Endothelial cell of umbilical vein (primary cell): ENCODE data around the gene PXMP2. TPM values are rescaled to one million over a fixed set of nuclear protein-coding genes. Genes with fewer than 3 reads are reported as not detected.

Source experiments
- BruUV-seq: library from RNA; stranded (reverse); fragments of 400-500 nt; replicated peaks from 2 replicates; lab custom pipeline; 2021; lab: Mats Ljungman, UMichigan
- CTCF ChIA-PET: fragments of 300-600, 350-600 bp; sonication (Branson Sonifier 250); formaldehyde crosslinking; loops from one replicate; lab custom pipeline; 2021; ENCODE audit warnings: antibody characterized with exemption, inconsistent platforms; lab: Charles Lee
- POLR2A ChIA-PET: fragments of 300-600, 350-600 bp; sonication (Branson Sonifier 250); formaldehyde crosslinking; loops from one replicate; lab custom pipeline; 2021; ENCODE audit warnings: antibody characterized with exemption, inconsistent platforms; lab: Charles Lee
- DNase-seq: peaks from one replicate; pipeline ENCODE4 v3.0.0-alpha.2; 2011; ENCODE audit warnings: low read depth, low spot score
- FAIRE-seq: peaks from 2 replicates; lab custom pipeline; 2011; peaks lifted over from hg19 to GRCh38; lab: Jason Lieb, UNC
- H2AFZ ChIP-seq: 2 replicates; pipeline ENCODE4 v1.6.0; 2012; ENCODE audit warnings: low read depth, low read length, control low read depth, inconsistent platforms
- H3K27ac ChIP-seq: 2 replicates; pipeline ENCODE4 v1.5.1; 2011; ENCODE audit warnings: low read depth, mild to moderate bottlenecking, control low read depth, low read length, moderate library complexity; ENCODE audit not compliant: insufficient read depth
- H3K27me3 ChIP-seq, 2 experiments: 2 replicates each; pipeline versions ENCODE4 v1.6.0 to v1.6.1; 2011; ENCODE audit warnings: low read length in 2 of 2, mixed read lengths in 1 of 2; ENCODE audit not compliant: control insufficient read depth in 2 of 2, insufficient read depth in 2 of 2
- H3K36me3 ChIP-seq, 2 experiments: 2 replicates in 1 of 2; 3 replicates in 1 of 2; pipeline ENCODE4 v1.5.1; 2011; ENCODE audit warnings: low read length in 2 of 2, mild to moderate bottlenecking in 1 of 2, moderate library complexity in 1 of 2; ENCODE audit not compliant: control insufficient read depth in 2 of 2, insufficient read depth in 2 of 2; ENCODE audit errors: extremely low read depth in 1 of 2
- H3K4me1 ChIP-seq: 3 replicates; pipeline ENCODE4 v1.5.1; 2011; ENCODE audit warnings: mild to moderate bottlenecking, low read length; ENCODE audit not compliant: control insufficient read depth, insufficient read depth; ENCODE audit errors: extremely low read depth
- H3K4me2 ChIP-seq: 2 replicates; pipeline ENCODE4 v1.6.1; 2011; ENCODE audit warnings: low read length, control low read depth, mixed read lengths; ENCODE audit not compliant: insufficient read depth
- H3K4me3 ChIP-seq, 3 experiments: fragments of 200-600 bp in 1 of 3; sonication (generic), shearing (Covaris generic) in 1 of 3; replicated peaks in 1 of 3; 2 replicates each; pipeline ENCODE4 v1.5.1; 2011 to 2016; ENCODE audit warnings: control low read depth in 3 of 3, low read length in 3 of 3, mild to moderate bottlenecking in 2 of 3, inconsistent platforms in 1 of 3, low read depth in 1 of 3, moderate library complexity in 1 of 3; ENCODE audit not compliant: insufficient read depth in 1 of 3
- H3K79me2 ChIP-seq: 2 replicates; pipeline ENCODE4 v1.6.0; 2012; ENCODE audit warnings: low read length, inconsistent platforms; ENCODE audit not compliant: control insufficient read depth, insufficient read depth
- H3K9ac ChIP-seq: replicated peaks from 2 replicates; pipeline ENCODE3; 2011; ENCODE audit warnings: low read length, control low read depth; ENCODE audit not compliant: insufficient read depth; ENCODE audit errors: extremely low read depth
- H3K9me1 ChIP-seq: replicated peaks from 3 replicates; pipeline ENCODE4 v1.6.0; 2011; ENCODE audit warnings: mild to moderate bottlenecking, low read length; ENCODE audit not compliant: control insufficient read depth, insufficient read depth; ENCODE audit errors: extremely low read depth
- H3K9me3 ChIP-seq: replicated peaks from 2 replicates; pipeline ENCODE4 v1.5.1; 2012; ENCODE audit warnings: low read length, inconsistent platforms; ENCODE audit not compliant: control insufficient read depth, insufficient read depth
- H4K20me1 ChIP-seq: replicated peaks from 2 replicates; pipeline ENCODE3; 2011; ENCODE audit warnings: mild to moderate bottlenecking, low read length; ENCODE audit not compliant: control insufficient read depth, insufficient read depth; ENCODE audit errors: extremely low read depth
- EZH2 ChIP-seq: IDR thresholded peaks from 2 replicates; pipeline ENCODE4 v1.6.1; 2012; ENCODE audit warnings: borderline replicate concordance, low read depth, mild to moderate bottlenecking, moderate library complexity, low read length, inconsistent platforms; ENCODE audit not compliant: severe bottlenecking
- FOS ChIP-seq: IDR thresholded peaks from 2 replicates; pipeline ENCODE4 v1.6.1; 2011; ENCODE audit warnings: mild to moderate bottlenecking, low read length, moderate library complexity, borderline replicate concordance; ENCODE audit not compliant: insufficient read depth
- GATA2 ChIP-seq: IDR thresholded peaks from 2 replicates; pipeline ENCODE4 v1.7.0; 2011; ENCODE audit warnings: low read depth, mild to moderate bottlenecking, moderate library complexity, mixed read lengths, low read length; ENCODE audit not compliant: insufficient read length, insufficient read depth
- JUN ChIP-seq: IDR thresholded peaks from 2 replicates; pipeline ENCODE4 v1.6.1; 2011; ENCODE audit warnings: borderline replicate concordance, low read depth; ENCODE audit not compliant: insufficient read length, insufficient read depth
- MAX ChIP-seq: IDR thresholded peaks from 2 replicates; pipeline ENCODE4 v1.6.1; 2011; ENCODE audit not compliant: insufficient read depth, insufficient read length
- MYC ChIP-seq: IDR thresholded peaks from one replicate; pipeline ENCODE4 v1.6.1; 2011; ENCODE audit warnings: mild to moderate bottlenecking, low read depth, low read length
- POLR2A ChIP-seq: IDR thresholded peaks from 2 replicates; pipeline ENCODE4 v1.6.1; 2012; ENCODE audit warnings: low read depth, mild to moderate bottlenecking, control low read depth, low read length
- POLR2AphosphoS5 ChIP-seq: IDR thresholded peaks from 2 replicates; pipeline ENCODE4 v1.6.1; 2012; ENCODE audit warnings: low read depth, mild to moderate bottlenecking, control low read depth, low read length, moderate library complexity; ENCODE audit not compliant: insufficient read depth
- dilution Hi-C: fragments of 300-500 bp; cut with MboI; formaldehyde crosslinking; loops from one replicate; pipeline ENCODE4 v1.15.0; 2019; ENCODE audit warnings: low sequenced_read_pairs; ENCODE audit not compliant: extremely low pct_ligation_motif_present
- intact Hi-C: fragments of 100-400 bp; cut with micrococcal nuclease; formaldehyde crosslinking; loops from one replicate; pipeline ENCODE4 v1.10.0; 2022
- polyA plus RNA-seq, 4 experiments: library from polyadenylated mRNA; depleted of rRNA in 3 of 4; stranded (reverse) in 3 of 4; unstranded in 1 of 4; fragments of >200 nt; gene quantifications; 2 replicates each; pipeline versions ENCODE4 v1.2.1 to v1.2.3, GENCODE V29; 2011 to 2012; ENCODE audit warnings: missing spikeins in 1 of 4
- total RNA-seq: library from RNA; stranded (reverse); gene quantifications from 2 replicates; pipeline ENCODE4 v1.2.3, GENCODE V29; 2021
- TF ChIP-seq, protein P1 (sequence below), 2 donors: IDR thresholded peaks; 1 replicate in 1 of 2; 2 replicates in 1 of 2; pipeline ENCODE4 v1.5.1; 2011; ENCODE audit warnings: low read length in 2 of 2, mild to moderate bottlenecking in 2 of 2, moderate library complexity in 2 of 2, control low read depth in 1 of 2, inconsistent platforms in 1 of 2, low read depth in 1 of 2; ENCODE audit not compliant: insufficient read depth in 1 of 2; ENCODE audit errors: extremely low read depth in 1 of 2

PXMP2 gene
- total and polyA plus RNA-seq, 2 donors (not counting 3 experiments of a cell fraction or from before 2014, with no cell fraction given) = 24.0 to 31.5 TPM

DNA sequence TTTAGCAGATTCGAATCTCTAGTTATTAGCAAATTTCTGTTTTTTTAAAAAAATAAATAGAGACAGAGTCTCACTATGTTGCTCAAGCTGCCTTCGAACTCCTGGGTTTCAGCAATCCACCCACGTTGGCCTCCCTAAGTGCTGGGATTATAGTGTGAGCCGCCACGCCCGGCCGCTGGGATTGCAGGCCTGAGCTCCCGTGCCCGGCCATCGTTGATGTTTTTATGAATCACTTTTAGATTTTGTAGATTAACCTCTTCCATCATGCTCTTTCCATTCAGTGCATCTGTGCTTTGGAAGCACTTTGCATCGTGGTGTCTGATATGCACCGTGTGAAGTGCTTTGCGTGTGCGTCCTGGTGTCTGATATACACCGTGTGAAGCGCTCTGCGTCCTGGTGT, 44.2 kb downstream of the PXMP2 start:
- intact Hi-C loops = no loop called here
- H3K36me3 ChIP-seq = peaks cover 29 to 53% of the 10 kb centered on the region in 2 experiments

More for the DNA sequence above, 44.2 kb downstream of the PXMP2 start:
- no peak for DNase-seq
- no peaks in the 10 kb centered on the region for H4K20me1 ChIP-seq
- no peak overlapping the region for H3K4me2 ChIP-seq
- H3K4me1 ChIP-seq = no peaks in the 10 kb centered on the region
- no peak overlapping the region for H3K4me3 ChIP-seq
- CTCF ChIA-PET = interaction anchor here (1.0 kb wide), 1 partner anchor 18 kb away, joined by 3 read pairs; no protein-coding TSS in a partner anchor
- H3K27me3 ChIP-seq = no peaks in the 10 kb centered on the region
- no peaks in the 10 kb centered on the region for H3K9me1 ChIP-seq
- dilution Hi-C loops = no loop called here
- FAIRE-seq = no peak
- BruUV-seq = no TSS peak
- POLR2A ChIA-PET = no interaction called here
- H3K9me3 ChIP-seq = no peaks in the 10 kb centered on the region
- H3K27ac ChIP-seq = no peak overlapping the region
- H2AFZ ChIP-seq = no peak overlapping the region
- no peak for TF ChIP-seq MYC
- TF ChIP-seq, protein P1, sequence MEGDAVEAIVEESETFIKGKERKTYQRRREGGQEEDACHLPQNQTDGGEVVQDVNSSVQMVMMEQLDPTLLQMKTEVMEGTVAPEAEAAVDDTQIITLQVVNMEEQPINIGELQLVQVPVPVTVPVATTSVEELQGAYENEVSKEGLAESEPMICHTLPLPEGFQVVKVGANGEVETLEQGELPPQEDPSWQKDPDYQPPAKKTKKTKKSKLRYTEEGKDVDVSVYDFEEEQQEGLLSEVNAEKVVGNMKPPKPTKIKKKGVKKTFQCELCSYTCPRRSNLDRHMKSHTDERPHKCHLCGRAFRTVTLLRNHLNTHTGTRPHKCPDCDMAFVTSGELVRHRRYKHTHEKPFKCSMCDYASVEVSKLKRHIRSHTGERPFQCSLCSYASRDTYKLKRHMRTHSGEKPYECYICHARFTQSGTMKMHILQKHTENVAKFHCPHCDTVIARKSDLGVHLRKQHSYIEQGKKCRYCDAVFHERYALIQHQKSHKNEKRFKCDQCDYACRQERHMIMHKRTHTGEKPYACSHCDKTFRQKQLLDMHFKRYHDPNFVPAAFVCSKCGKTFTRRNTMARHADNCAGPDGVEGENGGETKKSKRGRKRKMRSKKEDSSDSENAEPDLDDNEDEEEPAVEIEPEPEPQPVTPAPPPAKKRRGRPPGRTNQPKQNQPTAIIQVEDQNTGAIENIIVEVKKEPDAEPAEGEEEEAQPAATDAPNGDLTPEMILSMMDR (IDR thresholded peaks at IDR 0.05; ENCODE audit: extremely low read depth in 1 of 2, insufficient read depth in 1 of 2, low read depth in 1 of 2, low read length in 2 of 2) = no peak
- TF ChIP-seq MAX = no peak
- TF ChIP-seq POLR2AphosphoS5 = no peak
- no peak for TF ChIP-seq JUN
- no peak for TF ChIP-seq GATA2
- no peak for TF ChIP-seq FOS
- no peak for TF ChIP-seq POLR2A
- TF ChIP-seq EZH2 = no peak
- H3K79me2 ChIP-seq = peaks cover 6% of the 10 kb centered on the region
- no peak overlapping the region for H3K9ac ChIP-seq
